H1 (cell line): Measurements from ENCODE around the gene KRTAP10-12. TPM values are rescaled to one million over a fixed set of nuclear protein-coding genes. Genes with fewer than 3 reads are reported as not detected.

ENCODE experiments used
- ATF2 ChIP-seq: IDR thresholded peaks from 2 replicates; pipeline ENCODE4 v1.6.1; 2012; ENCODE audit warnings: low read length, inconsistent platforms
- CHD7 ChIP-seq: fragments of 300-600 bp; sonication (generic); IDR thresholded peaks from 2 replicates; pipeline ENCODE4 v1.7.1; 2012; ENCODE audit warnings: low read length, moderate library complexity, mild to moderate bottlenecking, inconsistent platforms; ENCODE audit not compliant: insufficient replicate concordance
- E2F6 ChIP-seq: IDR thresholded peaks from 2 replicates; pipeline ENCODE4 v1.6.1; 2012; ENCODE audit warnings: inconsistent platforms
- SIRT6 ChIP-seq: IDR thresholded peaks from one replicate; pipeline ENCODE4 v1.7.1; 2012; ENCODE audit warnings: low read length, inconsistent platforms
- polyA plus RNA-seq, 7 experiments: library from polyadenylated mRNA; depleted of rRNA in 3 of 7; stranded (reverse) in 5 of 7; unstranded in 2 of 7; fragments of >200 nt in 5 of 7; fragments of 200-250 nt in 2 of 7; gene quantifications; 1 replicate in 5 of 7; 2 replicates in 1 of 7; 4 replicates in 1 of 7; pipeline versions ENCODE4 v1.2.1 to v1.2.3, GENCODE V29; 2011 to 2013; ENCODE audit warnings: missing spikeins in 2 of 7, mixed read lengths in 2 of 7
- total RNA-seq: library from RNA; stranded (reverse); fragmentation: NEBNext Ultra II Directional; extraction: Animal tissue kit (Norgen Biotek cat#: 25700); gene quantifications from 2 replicates; pipeline ENCODE4 v1.2.1, GENCODE V29; 2021

The KRTAP10-12 gene
- total and polyA plus RNA-seq, 2 of the 8 experiments (the other 6 are each of a cell fraction or from before 2014, with no cell fraction given) = not detected

- TF ChIP-seq CHD7 = no peak
- no peak for TF ChIP-seq E2F6
- no peak for TF ChIP-seq ATF2
- no peak for TF ChIP-seq SIRT6
These were observed 15.0 kb upstream of the KRTAP10-12 start, which contains the start of gene KRTAP12-1 (continued) for GRCh38 chr21:44681861-44682579.
